HG02870 (cell line): Measurements from ENCODE around the gene EEFSEC.

ENCODE experiments used
- ATAC-seq: cut with Tn5 transposase; IDR thresholded peaks from one replicate; pipeline ENCODE4 v1.9.1; 2021; ENCODE audit warnings: mild to moderate bottlenecking, moderate library complexity; ENCODE audit not compliant: unreplicated experiment

Gene EEFSEC

DNA sequence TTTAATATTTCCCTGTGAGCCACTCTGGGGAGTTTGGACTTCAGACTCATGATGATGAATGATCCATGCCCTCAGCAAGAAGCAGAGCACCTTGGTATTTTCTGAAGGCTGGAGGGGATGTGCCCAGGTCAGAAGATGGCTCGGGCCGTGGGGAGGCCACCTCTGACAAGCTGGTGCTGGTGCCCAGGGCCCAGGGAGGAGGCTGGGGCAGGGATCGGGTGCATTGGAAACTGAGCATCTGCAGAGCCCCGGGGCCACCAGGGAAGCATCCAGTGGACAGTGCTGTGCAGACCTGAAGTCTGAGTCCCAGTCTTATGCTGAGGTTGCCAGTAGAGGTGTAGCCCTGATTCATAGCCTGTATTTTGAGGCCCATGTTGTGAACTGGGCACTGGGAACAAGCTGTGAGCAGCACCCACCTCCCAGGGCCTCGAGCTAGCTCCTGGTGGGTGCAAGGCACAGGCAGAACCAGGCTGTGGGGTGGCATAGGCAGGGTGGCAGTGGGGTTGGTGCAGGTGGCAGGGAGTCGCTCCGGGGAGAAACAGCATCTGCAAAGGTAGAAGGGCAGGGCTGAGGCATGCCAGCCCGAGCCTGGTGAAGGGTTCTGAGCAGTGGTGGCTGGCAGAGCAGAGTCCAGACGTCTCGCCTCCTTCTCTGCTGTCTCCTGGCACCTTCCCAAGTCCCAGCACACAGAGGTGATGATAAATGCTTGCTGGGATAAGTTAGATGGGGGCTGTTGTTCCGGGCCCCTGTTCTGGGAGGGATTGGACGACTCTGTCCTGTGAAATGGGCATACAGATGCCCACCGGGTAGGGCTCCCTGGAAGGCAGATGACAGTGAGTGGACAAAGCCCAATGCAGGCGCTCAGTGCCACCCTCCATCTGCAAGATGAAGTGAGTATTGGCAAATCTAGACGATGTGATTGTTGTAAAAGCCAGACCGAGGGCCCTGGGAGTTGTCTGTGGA is 302.8 kb downstream of the EEFSEC start:
- ATAC-seq: no peak

DNA sequence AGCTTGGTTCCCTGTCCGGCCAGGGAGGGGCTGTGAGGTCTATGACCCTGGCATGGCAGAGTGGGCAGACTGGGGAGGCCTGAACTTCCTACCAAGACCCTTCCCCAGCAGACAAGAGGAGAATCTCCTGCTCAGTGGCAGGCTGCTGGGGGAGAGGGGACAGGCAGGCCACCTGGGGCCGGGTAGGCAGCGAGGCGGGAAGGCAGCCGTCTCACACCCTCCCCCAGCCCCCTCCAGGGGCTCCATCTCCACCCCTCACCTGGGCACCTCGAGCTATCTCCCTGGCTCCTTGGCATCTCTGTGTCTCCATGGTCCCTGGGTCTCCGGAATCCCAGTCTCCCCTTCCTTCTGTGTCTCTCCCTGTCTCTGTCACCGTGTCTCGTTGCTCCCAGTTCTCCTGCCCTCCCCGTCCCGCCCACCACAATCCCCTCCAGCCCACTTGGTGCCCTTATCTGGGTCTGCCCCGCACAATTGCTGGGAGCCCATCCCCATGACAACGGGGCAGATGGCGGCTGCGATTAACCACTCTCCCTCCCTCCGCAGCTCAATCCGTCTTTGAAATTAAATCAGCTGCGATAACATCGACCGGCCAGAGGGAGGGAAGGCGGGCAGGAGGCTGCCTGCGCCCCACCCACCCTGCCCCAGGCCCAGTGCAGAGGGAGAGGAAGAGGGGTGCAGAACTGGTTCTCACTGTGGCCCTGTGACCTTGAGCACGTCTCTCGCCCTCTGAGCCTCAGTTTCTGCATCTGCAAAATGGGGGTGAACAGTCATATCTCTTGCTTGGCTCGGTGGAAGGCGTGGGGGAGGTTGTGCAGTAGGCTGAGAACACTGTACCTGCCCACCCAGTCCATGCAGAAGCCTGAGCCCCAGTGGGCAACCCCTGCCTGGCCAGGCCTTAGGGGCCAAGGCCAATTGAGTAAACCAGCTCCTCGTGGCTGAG is 303.8 kb downstream of the EEFSEC start:
- no peak for ATAC-seq

DNA sequence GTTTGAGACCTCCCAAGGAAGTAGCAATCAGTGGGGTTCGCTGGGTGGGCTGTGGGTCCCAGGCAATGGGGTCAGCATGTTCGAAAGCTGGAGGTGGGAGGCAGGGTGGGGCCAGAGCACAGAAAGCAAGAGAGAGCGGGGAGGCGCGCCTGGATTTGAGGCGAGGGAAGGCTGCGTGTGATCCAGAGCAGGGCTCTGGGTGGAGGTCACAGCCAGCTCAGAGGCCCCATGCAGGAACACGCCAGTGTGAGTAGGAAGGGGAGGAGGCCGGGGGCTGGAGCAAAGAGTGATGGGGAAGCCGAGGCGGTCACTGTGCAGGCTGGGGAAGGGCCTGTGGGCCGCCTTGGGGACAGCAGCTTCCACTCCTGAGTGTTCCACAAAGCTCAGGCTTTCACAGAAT is 304.7 kb downstream of the EEFSEC start:
- ATAC-seq: no peak
